SK-N-SH (cell line): ENCODE measurements around the gene CTCF. TPM values are rescaled to one million over a fixed set of nuclear protein-coding genes. Genes with fewer than 3 reads are reported as not detected.

Experiments used
- CTCF ChIA-PET: fragments of 300-600, 350-600 bp; formaldehyde crosslinking; extraction: SDS; loops from one replicate; lab custom pipeline; 2021; lab: Yijun Ruan, JAX
- POLR2A ChIA-PET: fragments of 350-600 bp; sonication (Branson Sonifier 250); formaldehyde crosslinking; extraction: SDS; loops from one replicate; lab custom pipeline; 2020; ENCODE audit warnings: antibody characterized with exemption, inconsistent platforms; lab: Yijun Ruan, JAX
- DNase-seq: peaks from one replicate; pipeline ENCODE4 v3.0.0; 2012
- H2AFZ ChIP-seq: fragments of 200-600 bp; sonication (generic); 2 replicates; pipeline ENCODE4 v1.8.1; 2016; ENCODE audit warnings: antibody characterized with exemption, mild to moderate bottlenecking, low read depth
- H3F3A ChIP-seq: fragments of 200-600 bp; sonication (generic); replicated peaks from 2 replicates; pipeline ENCODE3; 2016; ENCODE audit warnings: antibody characterized with exemption, mild to moderate bottlenecking; ENCODE audit not compliant: insufficient read depth
- H3K27ac ChIP-seq, 2 experiments: fragments of 200-500 bp in 1 of 2; fragments of 200-600 bp in 1 of 2; sonication (Bioruptor generic) in 1 of 2; sonication (generic), shearing (Covaris generic) in 1 of 2; 2 replicates each; pipeline versions ENCODE4 v1.5.1 to v1.6.1; 2014 to 2016; ENCODE audit warnings: low read depth in 2 of 2, inconsistent platforms in 1 of 2, low read length in 1 of 2, mild to moderate bottlenecking in 1 of 2, mixed read lengths in 1 of 2
- H3K27me3 ChIP-seq: fragments of 200-600 bp; sonication (generic), shearing (Covaris generic); 2 replicates; pipeline ENCODE4 v1.6.1; 2016; ENCODE audit warnings: mixed run types; ENCODE audit not compliant: insufficient read depth
- H3K36me3 ChIP-seq, 2 experiments: fragments of 200-500 bp in 1 of 2; fragments of 200-600 bp in 1 of 2; sonication (Bioruptor generic) in 1 of 2; sonication (generic) in 1 of 2; replicated peaks in 1 of 2; 2 replicates each; pipeline versions ENCODE3 to v1.5.1; 2014 to 2016; ENCODE audit warnings: low read length in 1 of 2, mild to moderate bottlenecking in 1 of 2; ENCODE audit not compliant: insufficient read depth in 2 of 2, control insufficient read depth in 1 of 2
- H3K4me1 ChIP-seq, 2 experiments: fragments of 200-500 bp in 1 of 2; fragments of 200-600 bp in 1 of 2; sonication (Bioruptor generic) in 1 of 2; sonication (generic), shearing (Covaris generic) in 1 of 2; 2 replicates each; pipeline versions ENCODE4 v1.5.1 to v1.6.1; 2014 to 2016; ENCODE audit warnings: low read depth in 1 of 2, low read length in 1 of 2, mixed run types in 1 of 2; ENCODE audit not compliant: insufficient read depth in 2 of 2, control insufficient read depth in 1 of 2
- H3K4me2 ChIP-seq: fragments of 200-600 bp; sonication (generic), shearing (Covaris generic); 2 replicates; pipeline ENCODE4 v1.6.1; 2017; ENCODE audit warnings: mixed run types
- H3K4me3 ChIP-seq, 2 experiments: fragments of 200-500 bp in 1 of 2; fragments of 200-600 bp in 1 of 2; sonication (Bioruptor generic) in 1 of 2; sonication (generic), shearing (Covaris generic) in 1 of 2; 2 replicates each; pipeline versions ENCODE4 v1.5.1 to v1.8.1; 2014 to 2016; ENCODE audit warnings: low read depth in 2 of 2, inconsistent platforms in 1 of 2, low read length in 1 of 2, mild to moderate bottlenecking in 1 of 2, mixed read lengths in 1 of 2, moderate library complexity in 1 of 2
- H3K79me2 ChIP-seq: fragments of 200-600 bp; sonication (generic); 2 replicates; pipeline ENCODE4 v1.8.1; 2017; ENCODE audit warnings: mild to moderate bottlenecking; ENCODE audit not compliant: insufficient read depth
- H3K9ac ChIP-seq: fragments of 200-600 bp; sonication (generic); 2 replicates; pipeline ENCODE4 v1.6.1; 2017; ENCODE audit warnings: mixed run types
- H3K9me2 ChIP-seq: fragments of 200-600 bp; sonication (generic); 2 replicates; pipeline ENCODE4 v1.6.1; 2017; ENCODE audit warnings: mixed run types
- H3K9me3 ChIP-seq: fragments of 200-600 bp; sonication (generic); 2 replicates; pipeline ENCODE4 v1.6.1; 2017; ENCODE audit warnings: mixed run types, mild to moderate bottlenecking, moderate library complexity
- H4K20me1 ChIP-seq: fragments of 200-600 bp; sonication (generic); 2 replicates; pipeline ENCODE4 v1.6.1; 2017; ENCODE audit warnings: mild to moderate bottlenecking, mixed run types; ENCODE audit not compliant: insufficient read depth
- EP300 ChIP-seq, 2 experiments: IDR thresholded peaks; 2 replicates each; pipeline versions ENCODE4 v1.4.0 to v1.6.1; 2012; ENCODE audit warnings: borderline replicate concordance in 1 of 2, low read depth in 1 of 2, low read length in 1 of 2
- FOXJ3 ChIP-seq: sonication (generic); formaldehyde crosslinking; IDR thresholded peaks from 2 replicates; pipeline ENCODE4 v1.5.1; 2020; ENCODE audit warnings: mild to moderate bottlenecking, missing genetic modification reagents
- IRF3 ChIP-seq: fragments of 150-350 bp; IDR thresholded peaks from 2 replicates; pipeline ENCODE4 v1.6.1; 2016; ENCODE audit warnings: mild to moderate bottlenecking, low read depth, low read length
- NFIC ChIP-seq: IDR thresholded peaks from 2 replicates; pipeline ENCODE4 v1.4.0; 2012; ENCODE audit warnings: borderline replicate concordance
- NRF1 ChIP-seq: IDR thresholded peaks from 2 replicates; pipeline ENCODE4 v1.6.1; 2012; ENCODE audit warnings: low read depth, mild to moderate bottlenecking, low read length
- TCF12 ChIP-seq: IDR thresholded peaks from 2 replicates; pipeline ENCODE4 v1.4.0; 2012
- WGBS: methylation state at CpG from one replicate; pipeline ENCODE4 v1.1.6; 2017; ENCODE audit warnings: low lambda C conversion rate; 5-methylcytosine and 5-hydroxymethylcytosine counted together
- polyA plus RNA-seq, 3 experiments: library from polyadenylated mRNA; depleted of rRNA; stranded (reverse); fragments of >200 nt; gene quantifications; 2 replicates each; pipeline ENCODE4 v1.2.3, GENCODE V29; 2012
- TF ChIP-seq, protein P1 (sequence below): IDR thresholded peaks from 2 replicates; pipeline ENCODE4 v1.6.1; 2012; ENCODE audit warnings: mild to moderate bottlenecking, low read depth, low read length, moderate library complexity

Gene CTCF
- polyA plus RNA-seq, 1 of the 3 experiments (the other 2 are of a cell fraction), result 19.6 TPM

- TF ChIP-seq, protein P1, sequence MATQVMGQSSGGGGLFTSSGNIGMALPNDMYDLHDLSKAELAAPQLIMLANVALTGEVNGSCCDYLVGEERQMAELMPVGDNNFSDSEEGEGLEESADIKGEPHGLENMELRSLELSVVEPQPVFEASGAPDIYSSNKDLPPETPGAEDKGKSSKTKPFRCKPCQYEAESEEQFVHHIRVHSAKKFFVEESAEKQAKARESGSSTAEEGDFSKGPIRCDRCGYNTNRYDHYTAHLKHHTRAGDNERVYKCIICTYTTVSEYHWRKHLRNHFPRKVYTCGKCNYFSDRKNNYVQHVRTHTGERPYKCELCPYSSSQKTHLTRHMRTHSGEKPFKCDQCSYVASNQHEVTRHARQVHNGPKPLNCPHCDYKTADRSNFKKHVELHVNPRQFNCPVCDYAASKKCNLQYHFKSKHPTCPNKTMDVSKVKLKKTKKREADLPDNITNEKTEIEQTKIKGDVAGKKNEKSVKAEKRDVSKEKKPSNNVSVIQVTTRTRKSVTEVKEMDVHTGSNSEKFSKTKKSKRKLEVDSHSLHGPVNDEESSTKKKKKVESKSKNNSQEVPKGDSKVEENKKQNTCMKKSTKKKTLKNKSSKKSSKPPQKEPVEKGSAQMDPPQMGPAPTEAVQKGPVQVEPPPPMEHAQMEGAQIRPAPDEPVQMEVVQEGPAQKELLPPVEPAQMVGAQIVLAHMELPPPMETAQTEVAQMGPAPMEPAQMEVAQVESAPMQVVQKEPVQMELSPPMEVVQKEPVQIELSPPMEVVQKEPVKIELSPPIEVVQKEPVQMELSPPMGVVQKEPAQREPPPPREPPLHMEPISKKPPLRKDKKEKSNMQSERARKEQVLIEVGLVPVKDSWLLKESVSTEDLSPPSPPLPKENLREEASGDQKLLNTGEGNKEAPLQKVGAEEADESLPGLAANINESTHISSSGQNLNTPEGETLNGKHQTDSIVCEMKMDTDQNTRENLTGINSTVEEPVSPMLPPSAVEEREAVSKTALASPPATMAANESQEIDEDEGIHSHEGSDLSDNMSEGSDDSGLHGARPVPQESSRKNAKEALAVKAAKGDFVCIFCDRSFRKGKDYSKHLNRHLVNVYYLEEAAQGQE, result no peak
- TF ChIP-seq TCF12 (no peak), NRF1 (no peak), FOXJ3 (CRISPR knock-in tag) (no peak), EP300 (IDR thresholded peaks at IDR 0.05; ENCODE audit: borderline replicate concordance in 1 of 2, low read depth in 1 of 2, low read length in 1 of 2) (no peak), IRF3 (no peak)
Observed at GRCh38 chr16:67672739-67673662, 110.7 kb downstream of the CTCF start (continued).

DNA sequence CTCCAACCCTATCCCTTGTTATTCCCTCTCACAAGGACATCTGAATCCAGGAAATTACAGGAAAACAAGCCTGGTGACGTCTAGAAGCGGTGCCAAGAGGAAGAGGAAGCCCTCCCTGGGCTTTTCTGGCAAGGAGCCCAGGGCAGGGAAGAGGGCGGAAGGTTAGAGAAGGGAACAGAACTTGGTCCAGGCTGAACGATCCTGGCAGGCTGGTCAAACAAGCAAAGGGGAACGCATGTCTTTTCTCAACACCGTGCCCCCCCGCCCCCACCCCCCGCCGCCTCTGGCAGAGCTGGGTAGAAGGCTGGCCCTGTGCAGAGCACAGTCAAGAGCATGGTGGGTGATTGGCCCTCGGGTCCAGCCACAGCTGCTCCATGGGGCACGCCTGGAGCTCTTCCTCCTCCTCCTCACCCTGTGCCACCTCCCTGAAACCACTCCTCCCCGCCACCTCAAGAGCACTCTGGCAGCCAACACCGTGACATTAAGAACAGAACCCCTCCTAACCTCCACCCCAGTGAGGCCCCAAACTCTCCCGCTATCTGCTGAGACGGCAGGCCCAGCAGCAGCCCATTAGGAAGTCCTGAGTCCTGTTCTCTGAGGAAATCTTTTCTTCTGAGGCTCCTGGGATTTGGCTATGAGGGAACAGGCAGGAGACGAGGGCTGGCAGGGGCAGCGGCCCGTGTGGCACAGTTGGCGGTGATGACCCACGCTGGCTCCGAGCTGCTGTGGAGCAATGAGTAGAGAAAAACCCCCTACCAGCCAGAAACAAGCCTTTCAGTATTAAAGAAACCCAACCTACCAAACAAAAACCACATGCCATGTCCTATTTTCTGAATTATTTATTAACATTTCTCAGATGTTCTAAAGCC, 111.6 kb downstream of the CTCF start:
- POLR2A ChIA-PET, result no interaction called here
- no peak overlapping the region for H3K9ac ChIP-seq
- H2AFZ ChIP-seq, result no peak overlapping the region
- TF ChIP-seq NFIC, result peak; percentile 65
- TF ChIP-seq, protein P1, result no peak
- H3F3A ChIP-seq, result no peaks in the 10 kb centered on the region
- H3K9me2 ChIP-seq, result no peaks in the 10 kb centered on the region
- no peaks in the 10 kb centered on the region for H3K79me2 ChIP-seq
- H3K27ac ChIP-seq, result peak overlapping the region; percentile 32 to 69; a peak in 3 of 4 replicates
- H3K4me3 ChIP-seq, result no peak overlapping the region
- H4K20me1 ChIP-seq, result no peaks in the 10 kb centered on the region
- no peaks in the 10 kb centered on the region for H3K27me3 ChIP-seq
- peaks cover 5 to 10% of the 10 kb centered on the region in 2 experiments for H3K36me3 ChIP-seq
- H3K4me1 ChIP-seq, result peaks cover 15 to 26% of the 10 kb centered on the region in 2 experiments; a peak in 2 of 4 replicates
- DNase-seq, result peak; percentile 66
- CTCF ChIA-PET, result interaction anchor here (0.7 to 18.3 kb wide), 19 partner anchors 8 to 395 kb away, joined by 3 to 246 read pairs (median 8); partner anchors contain the start of genes ATP6V0D1, CARMIL2, CTCF and GFOD2
- no peak overlapping the region for H3K4me2 ChIP-seq
- WGBS, result 78% methylated on average over 17 of the region's 21 CpGs
- H3K9me3 ChIP-seq, result no peaks in the 10 kb centered on the region
